Neural progenitor cell (in vitro differentiated cells): ENCODE data around the gene DNAJC28.

Experiments
- EZH2 ChIP-seq: fragments of 200-600 bp; sonication (generic); IDR thresholded peaks from 2 replicates; pipeline ENCODE4 v1.6.1; 2017; ENCODE audit warnings: antibody characterized with exemption, mild to moderate bottlenecking, moderate library complexity
- EZH2phosphoT487 ChIP-seq: fragments of 200-600 bp; sonication (generic); IDR thresholded peaks from 2 replicates; pipeline ENCODE4 v1.6.1; 2017; ENCODE audit warnings: antibody characterized with exemption
- TF ChIP-seq, protein P1 (sequence below): fragments of 200-600 bp; sonication (generic); IDR thresholded peaks from 2 replicates; pipeline ENCODE4 v1.5.1; 2017; ENCODE audit warnings: antibody characterized with exemption, mild to moderate bottlenecking

DNA sequence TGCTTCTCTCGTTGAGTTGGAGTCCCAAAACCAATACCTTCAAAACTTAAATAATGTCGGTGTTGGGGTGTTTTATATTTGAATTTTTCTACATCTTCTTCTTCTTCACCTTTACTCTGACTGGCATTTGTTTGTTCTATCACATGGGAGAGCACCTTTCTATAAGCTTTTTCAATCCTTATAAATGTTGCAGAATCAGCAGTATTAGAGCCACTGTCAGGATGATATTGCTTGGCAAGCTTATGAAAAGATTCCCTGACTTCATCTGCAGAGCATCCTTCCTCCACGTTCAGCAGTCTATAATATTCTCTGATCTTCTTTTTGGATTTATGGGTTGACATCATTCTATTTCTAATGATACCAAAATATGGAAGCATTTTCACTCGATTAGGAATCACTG, 2.6 kb downstream of the DNAJC28 start:
- TF ChIP-seq, protein P1, sequence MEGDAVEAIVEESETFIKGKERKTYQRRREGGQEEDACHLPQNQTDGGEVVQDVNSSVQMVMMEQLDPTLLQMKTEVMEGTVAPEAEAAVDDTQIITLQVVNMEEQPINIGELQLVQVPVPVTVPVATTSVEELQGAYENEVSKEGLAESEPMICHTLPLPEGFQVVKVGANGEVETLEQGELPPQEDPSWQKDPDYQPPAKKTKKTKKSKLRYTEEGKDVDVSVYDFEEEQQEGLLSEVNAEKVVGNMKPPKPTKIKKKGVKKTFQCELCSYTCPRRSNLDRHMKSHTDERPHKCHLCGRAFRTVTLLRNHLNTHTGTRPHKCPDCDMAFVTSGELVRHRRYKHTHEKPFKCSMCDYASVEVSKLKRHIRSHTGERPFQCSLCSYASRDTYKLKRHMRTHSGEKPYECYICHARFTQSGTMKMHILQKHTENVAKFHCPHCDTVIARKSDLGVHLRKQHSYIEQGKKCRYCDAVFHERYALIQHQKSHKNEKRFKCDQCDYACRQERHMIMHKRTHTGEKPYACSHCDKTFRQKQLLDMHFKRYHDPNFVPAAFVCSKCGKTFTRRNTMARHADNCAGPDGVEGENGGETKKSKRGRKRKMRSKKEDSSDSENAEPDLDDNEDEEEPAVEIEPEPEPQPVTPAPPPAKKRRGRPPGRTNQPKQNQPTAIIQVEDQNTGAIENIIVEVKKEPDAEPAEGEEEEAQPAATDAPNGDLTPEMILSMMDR = no peak
- TF ChIP-seq EZH2 (no peak), EZH2phosphoT487 (no peak)
